Frontal cortex (tissue), 4 donors: Measurements from ENCODE around the gene TCERG1L. TPM values are rescaled to one million over a fixed set of nuclear protein-coding genes. Genes with fewer than 3 reads are reported as not detected.
"Not testable (repeated sequence)": the region's sequence is repeated elsewhere in the genome, so short reads cannot be mapped to it uniquely, and the experiment has no call there.

Experiments used
- DNase-seq, 2 donors: peaks; one replicate each; pipeline ENCODE4 v3.0.0; 2012; ENCODE audit warnings: low spot score in 2 of 2
- FAIRE-seq: peaks from 2 replicates; lab custom pipeline; 2012; peaks lifted over from hg19 to GRCh38; lab: Jason Lieb, UNC
- total RNA-seq: library from RNA; depleted of rRNA; stranded (reverse); fragments of >200 nt; gene quantifications from one replicate; pipeline ENCODE4 v1.2.3, GENCODE V29; 2014
- donor health status: control.
- donor health status: control.
- donor health status: control.

TCERG1L gene
- total RNA-seq, 1 donor from 2014 or later: 2.0 TPM

DNA sequence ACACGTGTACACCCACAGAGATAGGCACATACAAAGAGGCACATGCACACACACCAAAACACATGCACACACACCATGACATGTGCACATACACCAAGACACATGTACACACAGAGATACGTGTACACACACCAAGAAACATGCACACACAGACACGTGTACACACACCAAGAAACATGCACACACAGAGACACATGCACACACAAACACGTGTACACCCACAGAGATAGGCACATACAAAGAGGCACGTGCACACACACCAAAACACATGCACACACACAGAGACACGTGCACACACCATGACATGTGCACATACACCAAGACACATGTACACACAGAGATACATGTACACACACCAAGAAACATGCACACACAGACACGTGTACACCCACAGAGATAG, 135.2 kb downstream of the TCERG1L start:
- not testable (repeated sequence) for FAIRE-seq, DNase-seq

DNA sequence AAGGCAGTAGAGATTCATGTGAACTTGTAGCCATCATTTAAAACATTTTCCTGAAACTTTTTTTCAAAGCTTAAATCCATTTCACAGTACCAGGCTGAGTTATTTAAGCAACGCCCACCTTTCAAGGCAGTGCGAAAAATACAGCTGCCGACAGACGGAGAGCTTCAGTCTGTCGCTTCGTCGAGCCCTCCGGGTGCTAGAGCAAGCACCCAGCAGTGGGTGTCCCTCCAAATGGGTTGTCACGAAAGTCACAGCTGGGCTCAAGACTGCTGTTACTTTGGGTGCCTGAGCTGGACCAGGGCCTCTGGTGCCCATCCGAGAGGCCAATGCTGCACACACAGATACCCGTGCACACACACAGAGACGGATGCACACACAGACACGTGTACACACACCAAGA, 135.6 kb downstream of the TCERG1L start:
- DNase-seq (no peak), FAIRE-seq (no peak)

DNA sequence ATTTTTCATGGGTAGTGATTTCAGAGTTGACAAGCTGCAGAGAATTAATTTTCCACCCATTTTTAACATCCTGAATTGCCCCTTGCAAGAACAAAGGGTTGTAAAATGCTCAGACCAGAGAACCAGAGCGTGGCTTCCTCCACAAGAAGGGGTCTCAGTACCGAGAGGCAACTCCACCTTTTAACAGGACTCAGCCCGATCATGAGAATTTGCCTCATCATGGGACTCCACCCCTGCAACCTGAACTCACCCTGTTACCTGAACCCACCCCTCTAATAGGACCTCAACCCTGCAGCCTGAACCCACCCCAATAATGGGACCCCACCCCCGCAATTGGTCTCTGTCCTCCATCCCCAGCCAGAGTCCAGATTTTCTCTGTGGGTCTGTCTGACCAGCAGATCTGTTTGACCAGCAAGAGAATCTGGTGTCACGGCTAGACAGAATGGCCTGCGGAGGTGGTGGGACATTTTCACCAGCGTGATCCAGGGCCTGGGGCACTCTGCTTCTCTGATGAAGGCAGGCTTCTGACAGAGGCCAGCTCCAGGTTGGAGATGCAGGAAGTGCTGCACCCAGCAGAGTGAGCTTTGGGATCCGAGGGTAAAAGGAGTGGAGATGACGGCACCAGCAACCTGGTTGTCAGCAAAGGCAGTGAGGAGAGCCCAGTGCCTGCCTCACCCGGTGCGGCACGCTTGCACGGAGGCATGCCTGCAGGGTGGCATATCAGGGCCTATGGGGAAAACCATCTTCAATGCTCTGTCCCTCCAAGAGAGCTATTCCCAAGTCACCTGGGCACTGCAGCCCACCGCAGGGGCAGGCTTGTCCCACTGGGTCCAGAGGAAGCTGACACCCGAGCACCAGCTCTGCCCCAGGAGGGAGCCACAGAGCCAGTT, 136.6 kb downstream of the TCERG1L start:
- no peak for FAIRE-seq
- DNase-seq: no peak

DNA sequence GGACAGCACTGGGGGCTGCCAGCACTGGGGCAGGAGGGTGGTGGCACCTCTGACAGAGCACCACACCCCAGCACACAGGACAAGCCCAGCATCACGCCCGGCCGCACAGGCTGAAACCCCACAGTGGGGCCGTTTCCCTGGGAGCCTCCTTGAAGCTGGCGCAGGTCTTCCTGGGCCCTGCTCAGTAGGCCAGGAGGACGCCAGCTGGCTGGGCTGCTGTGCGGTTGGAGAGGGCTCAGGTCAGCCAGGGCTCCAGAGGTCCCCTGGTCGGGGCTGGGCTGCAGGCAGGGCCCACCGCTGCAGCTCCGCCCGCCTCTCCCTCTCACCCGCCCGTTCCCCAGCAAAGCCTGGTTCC, 137.3 kb downstream of the TCERG1L start:
- DNase-seq: no peak

DNA sequence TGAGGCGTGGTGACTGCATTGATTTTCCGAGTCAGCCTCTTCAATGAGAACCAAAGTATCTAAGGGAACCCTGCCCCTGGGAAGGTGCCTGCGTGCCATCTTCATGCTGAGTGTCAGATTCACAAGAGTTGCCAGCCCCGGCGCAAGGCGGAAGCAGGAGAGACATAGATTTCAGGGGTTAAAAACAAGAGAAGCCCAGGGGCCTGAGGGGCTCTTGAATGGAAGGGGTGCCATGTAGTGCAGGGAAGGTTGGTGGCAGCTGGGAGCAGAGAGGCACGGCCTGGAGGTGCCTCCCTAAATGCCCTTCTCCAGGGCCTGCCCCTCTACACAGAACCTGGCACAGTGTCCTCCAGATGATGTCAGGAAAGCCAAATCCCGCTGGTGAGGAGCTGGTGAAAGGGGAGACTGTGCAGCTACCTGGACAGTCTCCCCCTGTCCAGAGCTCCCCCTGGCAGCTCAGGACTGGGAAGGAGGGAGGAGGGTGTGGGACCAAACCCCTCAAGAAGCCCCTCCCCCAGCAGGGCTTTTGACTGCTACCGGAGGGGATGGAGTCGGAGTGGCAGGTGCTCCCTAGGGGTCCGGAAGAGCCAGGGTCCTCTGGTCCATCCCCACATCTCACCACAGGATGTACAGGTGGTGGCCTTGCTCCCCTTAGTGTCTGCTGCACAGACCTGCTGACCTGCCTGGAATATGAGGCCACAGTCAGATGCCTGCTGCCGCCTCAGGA, 137.9 kb downstream of the TCERG1L start:
- no peak for FAIRE-seq
- no peak for DNase-seq

More for the DNA sequence above, 137.3 kb downstream of the TCERG1L start:
- FAIRE-seq: no peak

DNA sequence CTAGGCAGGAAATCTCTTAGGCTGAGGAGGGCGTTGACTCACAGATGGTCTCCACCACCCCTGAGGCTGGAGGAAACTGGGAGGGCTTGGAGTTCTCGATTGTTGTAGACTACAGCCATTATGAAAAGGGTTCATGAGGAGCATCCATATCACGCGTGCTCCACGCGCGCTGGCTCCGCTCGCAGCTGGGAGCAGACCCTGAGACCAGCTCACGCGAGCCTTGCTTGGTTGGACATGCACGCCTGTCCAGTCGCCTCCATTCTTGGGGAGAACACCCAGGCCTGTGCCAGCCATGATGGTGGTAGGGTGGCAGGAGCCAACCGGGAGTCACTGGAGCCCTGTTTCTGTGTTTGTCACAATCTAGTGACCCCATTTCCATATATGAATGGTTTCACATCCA, 139.1 kb downstream of the TCERG1L start:
- DNase-seq (no peak), FAIRE-seq (no peak)

DNA sequence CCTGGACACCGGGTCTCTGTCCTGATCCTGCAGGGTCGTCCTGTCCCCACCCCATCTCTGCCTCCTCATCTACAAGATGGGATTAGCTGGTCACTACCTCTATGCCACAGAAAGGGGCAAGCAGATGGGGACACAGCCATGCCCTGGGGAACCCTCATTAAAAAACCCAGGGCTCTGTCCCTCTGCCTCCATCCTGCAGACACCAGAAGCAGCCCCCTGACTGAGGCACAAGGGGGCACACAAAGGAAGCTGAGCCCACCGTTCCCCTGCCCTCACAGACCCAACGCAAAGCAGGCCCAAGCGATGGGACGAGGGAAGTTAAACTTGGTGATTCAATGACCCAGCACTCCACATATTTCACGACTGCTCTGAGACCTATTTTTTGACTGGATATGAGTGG, 142.4 kb downstream of the TCERG1L start:
- no peak for DNase-seq
- no peak for FAIRE-seq

DNA sequence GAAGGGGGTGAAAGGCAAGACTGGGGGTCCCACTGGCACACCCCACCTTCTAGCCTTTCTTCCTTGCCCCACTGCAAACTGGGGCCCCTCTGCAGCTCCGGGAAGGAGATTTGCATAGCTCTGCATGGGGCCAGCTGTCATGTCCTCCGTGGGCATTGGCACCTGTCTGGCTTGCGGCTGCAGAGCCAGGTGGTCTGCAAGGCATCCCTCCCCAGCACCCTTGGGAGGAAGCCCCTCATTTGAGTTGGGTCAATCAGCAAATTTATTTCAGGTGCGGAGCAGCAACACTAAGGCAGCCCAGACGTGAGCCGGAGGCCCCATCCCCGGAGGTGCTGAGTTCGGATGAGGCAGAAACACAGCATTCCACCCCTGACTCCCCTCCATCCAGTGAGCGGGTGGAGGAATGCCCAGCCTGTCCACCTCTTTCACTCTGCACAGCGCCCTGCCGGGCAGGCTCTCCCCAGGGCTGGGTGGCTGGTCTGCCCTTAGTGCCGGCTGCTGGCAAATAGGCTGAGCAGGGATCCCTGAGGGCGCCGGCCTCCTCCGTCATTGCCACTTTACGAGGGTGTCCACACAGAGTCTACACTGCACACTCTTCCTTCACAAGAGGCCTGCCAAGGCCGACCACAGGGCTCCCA, 143.2 kb downstream of the TCERG1L start:
- DNase-seq: no peak
- FAIRE-seq: no peak

DNA sequence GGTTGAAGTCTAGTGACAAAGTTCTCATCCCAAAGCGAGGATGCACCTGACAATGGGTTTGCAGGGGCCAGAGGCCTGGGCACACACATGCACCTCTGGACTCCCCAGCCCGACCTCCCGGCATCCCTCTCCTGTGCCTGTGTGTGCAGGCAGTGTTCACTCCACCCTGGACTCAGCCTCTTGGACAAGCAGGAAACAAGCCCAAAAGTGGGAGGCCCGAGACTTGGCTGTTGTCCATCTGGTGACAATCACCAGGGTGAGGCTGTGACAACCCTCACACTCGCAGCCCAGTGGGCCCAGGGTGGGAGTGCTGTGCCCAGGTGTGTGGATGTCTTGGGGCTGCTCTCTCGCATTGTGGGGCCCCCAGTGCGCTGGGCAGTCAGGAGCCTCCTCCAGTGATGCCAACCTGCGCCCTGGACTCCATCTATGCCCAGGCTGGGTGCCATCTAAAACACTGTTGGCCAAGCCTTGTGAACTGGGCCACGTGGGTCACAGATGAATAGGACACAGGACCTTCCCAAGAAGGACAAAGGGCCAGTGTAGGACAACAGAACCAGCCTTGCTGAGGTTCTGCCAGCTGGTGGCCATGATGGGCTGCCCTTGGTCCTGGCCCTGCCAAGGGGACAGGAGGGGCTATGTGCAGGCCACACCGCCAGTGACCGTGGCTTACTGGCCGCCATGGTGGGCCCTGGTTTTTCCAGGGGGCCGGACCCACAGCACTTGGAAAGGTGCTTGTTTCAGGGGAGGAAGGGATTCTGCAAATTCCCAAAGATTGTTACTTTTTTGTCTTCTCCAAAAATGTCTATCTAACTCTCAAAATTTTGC, 144.3 kb downstream of the TCERG1L start:
- no peak for DNase-seq
- no peak for FAIRE-seq

DNA sequence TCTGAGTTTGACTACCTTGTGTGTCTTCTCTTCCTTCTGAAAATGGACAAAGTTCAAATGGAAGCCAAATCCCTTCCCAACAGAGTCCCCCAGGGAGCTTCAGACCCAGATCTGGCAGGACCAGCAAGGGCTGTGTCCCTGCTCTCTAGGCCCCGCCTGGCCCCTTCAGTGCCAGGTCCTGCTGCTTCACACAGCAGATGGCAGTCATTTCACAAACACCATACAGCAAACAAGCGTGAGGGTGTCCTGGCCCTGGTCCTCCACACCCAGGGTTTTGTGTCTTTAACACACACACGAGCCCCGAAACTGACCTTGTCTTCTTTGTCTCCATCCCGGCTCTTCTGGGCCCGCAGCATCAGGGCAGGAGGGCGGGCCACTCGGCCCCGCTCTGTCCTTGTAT, 145.0 kb downstream of the TCERG1L start:
- FAIRE-seq (no peak), DNase-seq (no peak)

DNA sequence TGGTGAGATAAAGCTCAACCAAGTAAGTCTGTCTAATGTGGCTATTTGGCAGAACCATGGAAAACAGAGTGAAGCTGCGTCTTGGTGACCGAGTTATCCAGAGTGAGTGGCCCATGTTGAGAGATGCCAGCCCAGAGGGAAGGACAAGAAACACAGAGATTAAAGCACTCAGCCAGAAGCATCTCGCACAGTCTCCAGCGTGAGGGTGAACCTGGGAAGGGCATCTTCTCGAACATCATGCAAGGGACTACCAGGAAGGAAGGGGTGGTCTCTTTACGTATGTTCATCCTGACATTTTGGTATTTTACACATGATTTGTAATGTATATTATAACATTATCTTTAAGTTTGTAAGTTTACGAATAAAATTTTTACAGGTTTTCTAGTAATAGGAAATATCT, 146.4 kb downstream of the TCERG1L start:
- FAIRE-seq: no peak
- no peak for DNase-seq

DNA sequence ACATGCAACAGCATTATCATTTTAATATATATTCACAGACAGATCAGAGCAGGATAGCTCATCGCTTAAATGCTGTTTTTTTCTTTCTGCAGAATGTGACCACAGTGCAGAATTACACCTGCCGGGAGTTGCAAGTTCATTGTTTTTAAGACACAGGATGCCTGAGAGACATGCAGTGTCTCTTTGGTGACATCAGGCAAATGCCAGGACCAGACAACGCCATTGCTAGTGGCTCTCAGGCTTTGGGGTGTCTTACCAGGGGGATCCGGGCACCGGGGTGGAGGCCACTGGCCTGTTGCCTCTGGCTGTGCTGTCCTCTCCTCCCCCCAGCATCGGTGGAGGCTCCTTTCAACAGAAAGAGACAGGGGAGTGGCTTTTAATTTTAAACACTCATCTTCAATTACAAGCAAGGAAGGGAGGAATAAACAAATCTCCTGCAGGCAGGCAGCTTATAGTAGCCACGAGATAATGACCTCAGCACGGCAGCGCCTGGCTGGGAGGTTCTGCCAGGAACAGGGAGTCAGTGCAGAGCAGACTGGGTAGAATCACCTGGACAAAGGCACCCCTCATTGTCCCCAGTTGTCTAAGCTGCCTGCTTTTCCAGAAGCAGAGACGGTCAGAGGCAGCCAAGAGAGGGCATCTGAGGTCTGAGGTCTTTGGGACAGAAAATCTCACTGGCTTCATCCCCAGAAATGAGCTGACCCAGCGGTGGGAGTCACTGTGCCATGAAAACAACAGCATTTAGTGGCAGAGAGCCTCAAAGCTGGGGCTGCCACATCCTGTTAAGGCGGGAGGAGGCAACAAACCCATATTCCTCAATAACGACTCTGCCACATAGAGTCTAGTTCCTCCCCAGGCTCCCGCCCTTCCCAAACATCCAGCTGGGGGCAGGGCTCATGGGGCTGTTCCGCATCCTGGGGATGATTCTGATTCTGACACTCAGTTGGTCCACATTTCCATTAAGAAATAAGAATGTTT, 148.4 kb downstream of the TCERG1L start:
- DNase-seq: no peak
- FAIRE-seq: no peak

DNA sequence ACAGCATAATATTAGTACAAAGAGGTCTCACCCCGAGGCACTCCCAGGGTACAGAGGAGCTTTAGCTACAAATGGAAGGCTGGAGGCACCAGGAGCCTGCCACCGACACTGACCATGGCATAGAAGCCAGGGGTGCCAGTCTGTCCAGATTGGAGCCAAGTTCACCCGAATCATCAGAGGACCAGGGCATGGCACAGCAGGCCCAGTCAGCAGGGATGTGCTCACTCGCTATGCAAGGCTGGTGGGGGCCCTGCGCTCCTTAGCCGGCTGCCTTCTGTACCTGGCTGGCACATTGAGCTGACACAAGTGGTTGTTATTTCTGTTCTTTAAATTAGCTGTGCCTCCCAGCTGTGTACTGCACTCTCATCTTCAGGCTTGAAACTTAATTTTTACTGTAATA, 149.3 kb downstream of the TCERG1L start:
- DNase-seq (no peak), FAIRE-seq (no peak)

DNA sequence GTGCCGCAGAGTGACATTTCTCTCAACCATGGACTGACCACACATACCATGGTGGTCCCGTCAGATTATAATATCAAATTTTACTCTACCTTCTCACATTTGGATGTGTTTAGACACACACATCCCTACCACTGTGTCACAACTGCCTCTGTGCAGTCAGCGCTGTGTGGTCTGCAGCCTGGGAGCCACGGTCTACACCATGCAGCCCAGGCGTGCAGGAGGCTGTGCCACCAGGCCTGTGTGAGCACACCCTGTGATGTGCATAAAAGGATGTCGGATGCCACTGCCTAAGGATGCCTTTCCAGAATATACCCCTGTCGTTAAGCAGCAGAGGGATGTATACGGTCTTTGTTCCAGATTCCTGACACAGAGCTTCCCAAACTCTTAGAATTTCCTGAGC, 150.4 kb downstream of the TCERG1L start:
- DNase-seq: no peak

DNA sequence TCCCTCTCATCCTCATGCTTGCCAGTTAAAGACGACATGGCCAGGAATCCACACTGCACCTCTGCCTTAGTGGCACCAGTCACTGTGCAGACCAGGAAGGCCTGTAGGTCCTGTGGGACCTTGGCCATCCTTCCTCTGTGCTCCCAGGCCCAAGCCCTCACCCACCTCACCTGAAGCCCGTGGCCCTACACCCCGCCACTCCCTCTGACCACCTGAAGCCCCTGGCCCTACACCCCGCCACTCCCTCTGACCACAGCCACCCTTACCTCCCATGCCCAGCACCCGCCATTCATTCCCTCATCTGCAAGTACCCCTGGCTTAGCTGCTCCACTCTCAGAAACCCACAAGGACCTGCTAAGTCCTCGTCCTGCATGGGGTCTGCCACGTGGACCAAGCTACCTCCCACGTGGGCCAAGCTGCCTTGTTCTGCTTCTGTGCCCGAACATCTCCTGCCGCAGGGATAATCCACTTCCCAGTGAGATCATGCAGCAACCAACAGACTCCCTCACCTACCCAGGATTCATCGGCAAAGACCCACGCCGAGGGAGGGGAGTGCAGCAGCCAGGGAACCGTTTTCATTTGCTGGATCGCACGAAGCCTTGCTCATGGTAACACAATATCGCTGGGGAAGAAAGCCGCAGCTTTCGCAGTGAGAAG, 151.2 kb downstream of the TCERG1L start:
- DNase-seq (no peak), FAIRE-seq (no peak)

More for the DNA sequence above, 150.4 kb downstream of the TCERG1L start:
- no peak for FAIRE-seq

DNA sequence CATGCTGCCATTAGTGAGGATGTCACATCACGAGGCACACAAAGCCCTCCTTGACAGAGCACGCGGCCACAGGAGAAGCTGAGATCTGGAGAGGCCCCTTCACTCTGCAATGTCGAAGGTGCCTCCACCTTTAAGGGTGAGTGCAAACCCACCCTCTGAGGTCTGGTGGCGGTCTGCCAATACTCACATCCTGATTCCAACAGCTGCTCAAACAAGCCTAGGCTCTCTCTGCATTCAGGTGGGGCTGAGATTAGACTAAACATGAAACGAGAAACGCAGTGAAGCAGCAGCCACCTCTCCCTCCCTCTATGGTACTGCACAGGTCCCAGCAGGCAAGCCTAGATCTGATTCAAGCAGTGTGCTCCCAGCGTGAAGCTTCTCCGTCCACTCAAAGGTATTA, 151.8 kb downstream of the TCERG1L start:
- FAIRE-seq (no peak), DNase-seq (no peak)

DNA sequence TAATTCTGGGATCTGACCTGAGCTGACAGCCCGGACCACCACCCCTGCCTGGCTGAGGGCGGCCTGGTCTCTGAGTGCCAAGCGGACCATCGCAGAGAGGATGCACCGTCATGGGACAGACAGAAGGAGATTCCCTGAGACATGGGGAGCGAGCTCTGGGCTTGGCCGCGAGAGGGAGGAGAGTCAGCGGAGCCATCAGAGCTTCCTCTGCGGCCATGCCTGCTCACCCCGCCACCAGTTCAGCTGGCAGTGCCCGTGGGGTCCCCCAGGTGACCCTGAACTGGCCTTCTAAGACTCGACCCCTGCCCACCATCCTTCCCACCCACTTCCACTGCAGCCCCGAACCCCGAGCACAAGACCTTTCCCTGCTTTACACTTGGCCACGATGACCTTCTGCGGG, 152.8 kb downstream of the TCERG1L start:
- FAIRE-seq (no peak), DNase-seq (no peak)

DNA sequence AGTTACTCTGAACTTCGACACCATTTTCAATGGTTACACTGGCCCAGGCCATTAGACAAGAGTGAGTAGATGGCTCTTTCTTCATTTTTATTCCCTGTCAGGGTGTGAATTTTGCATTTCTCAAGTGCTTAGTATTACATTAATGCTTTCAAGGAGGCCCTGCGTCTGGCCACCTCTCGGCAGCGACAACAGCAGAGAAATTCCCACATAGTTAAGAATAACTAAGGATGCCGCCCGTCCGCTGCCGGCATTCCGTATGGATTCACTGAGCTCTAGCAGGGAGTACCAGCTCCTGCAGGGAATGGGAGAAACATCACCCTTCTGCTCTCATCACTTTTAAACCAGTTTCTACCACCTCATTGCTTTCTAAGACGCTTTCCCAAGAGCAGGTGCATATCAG, 153.6 kb downstream of the TCERG1L start:
- DNase-seq: no peak
- FAIRE-seq: no peak
